ENCODE data around the gene RAB12.
A peak's percentile ranks its signal among the peaks of the same experiment; 100 is the strongest.

The RAB12 gene

DNA sequence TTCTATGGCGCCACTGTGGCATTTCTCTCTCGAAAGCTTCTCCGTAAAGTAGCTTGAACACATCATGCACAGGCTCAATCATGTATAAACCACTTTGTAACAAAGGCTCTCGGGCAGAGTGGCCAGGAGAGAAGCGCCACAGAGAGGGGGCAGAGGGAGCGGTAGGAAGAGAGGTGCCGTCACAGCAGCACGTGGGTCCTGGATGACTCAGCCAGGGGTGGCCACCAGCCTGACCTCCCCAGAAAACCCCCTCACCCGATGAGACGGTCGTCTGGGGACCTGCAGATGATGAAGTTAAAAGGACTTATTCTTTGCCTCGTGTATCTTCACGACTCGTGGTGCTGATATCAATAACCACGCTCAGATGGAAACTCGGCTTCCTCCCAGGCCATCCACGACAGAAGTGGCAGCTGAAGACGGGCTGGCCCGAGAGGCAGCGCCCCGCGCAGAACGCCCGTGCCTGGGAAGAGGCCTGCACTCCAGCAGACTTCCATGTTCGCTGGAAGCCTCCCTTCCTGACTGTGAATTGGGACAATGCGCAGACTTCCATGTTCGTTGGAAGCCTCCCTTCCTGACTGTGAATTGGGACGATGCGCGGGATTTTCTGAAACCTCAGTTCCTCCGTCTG, 49.7 kb downstream of the RAB12 start:
- H3K27me3 ChIP-seq (ENCODE audit: insufficient read depth, low read depth): no peaks in the 10 kb centered on the region
- no peaks in the 10 kb centered on the region for H3K36me3 ChIP-seq (ENCODE audit: insufficient read depth)
- H3K9ac ChIP-seq: no peak overlapping the region
- peaks cover 18% of the 10 kb centered on the region for H3K4me1 ChIP-seq (ENCODE audit: low read depth, poor library complexity, severe bottlenecking)
- no peak overlapping the region for H3K4me3 ChIP-seq (IDR thresholded peaks at IDR 0.05; ENCODE audit: insufficient read depth, low read depth, low read length)
- no peak overlapping the region for H2AFZ ChIP-seq (ENCODE audit: low read depth)
- H3K27ac ChIP-seq: no peak overlapping the region
- H3K79me2 ChIP-seq (ENCODE audit: insufficient read depth, low read depth): no peaks in the 10 kb centered on the region
- TF ChIP-seq, protein P1, sequence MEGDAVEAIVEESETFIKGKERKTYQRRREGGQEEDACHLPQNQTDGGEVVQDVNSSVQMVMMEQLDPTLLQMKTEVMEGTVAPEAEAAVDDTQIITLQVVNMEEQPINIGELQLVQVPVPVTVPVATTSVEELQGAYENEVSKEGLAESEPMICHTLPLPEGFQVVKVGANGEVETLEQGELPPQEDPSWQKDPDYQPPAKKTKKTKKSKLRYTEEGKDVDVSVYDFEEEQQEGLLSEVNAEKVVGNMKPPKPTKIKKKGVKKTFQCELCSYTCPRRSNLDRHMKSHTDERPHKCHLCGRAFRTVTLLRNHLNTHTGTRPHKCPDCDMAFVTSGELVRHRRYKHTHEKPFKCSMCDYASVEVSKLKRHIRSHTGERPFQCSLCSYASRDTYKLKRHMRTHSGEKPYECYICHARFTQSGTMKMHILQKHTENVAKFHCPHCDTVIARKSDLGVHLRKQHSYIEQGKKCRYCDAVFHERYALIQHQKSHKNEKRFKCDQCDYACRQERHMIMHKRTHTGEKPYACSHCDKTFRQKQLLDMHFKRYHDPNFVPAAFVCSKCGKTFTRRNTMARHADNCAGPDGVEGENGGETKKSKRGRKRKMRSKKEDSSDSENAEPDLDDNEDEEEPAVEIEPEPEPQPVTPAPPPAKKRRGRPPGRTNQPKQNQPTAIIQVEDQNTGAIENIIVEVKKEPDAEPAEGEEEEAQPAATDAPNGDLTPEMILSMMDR (conservative IDR thresholded peaks at IDR 0.05; ENCODE audit: low read depth, low read length): no peak
- no peak overlapping the region for H3K4me2 ChIP-seq
- H4K20me1 ChIP-seq (ENCODE audit: insufficient read depth): no peaks in the 10 kb centered on the region

DNA sequence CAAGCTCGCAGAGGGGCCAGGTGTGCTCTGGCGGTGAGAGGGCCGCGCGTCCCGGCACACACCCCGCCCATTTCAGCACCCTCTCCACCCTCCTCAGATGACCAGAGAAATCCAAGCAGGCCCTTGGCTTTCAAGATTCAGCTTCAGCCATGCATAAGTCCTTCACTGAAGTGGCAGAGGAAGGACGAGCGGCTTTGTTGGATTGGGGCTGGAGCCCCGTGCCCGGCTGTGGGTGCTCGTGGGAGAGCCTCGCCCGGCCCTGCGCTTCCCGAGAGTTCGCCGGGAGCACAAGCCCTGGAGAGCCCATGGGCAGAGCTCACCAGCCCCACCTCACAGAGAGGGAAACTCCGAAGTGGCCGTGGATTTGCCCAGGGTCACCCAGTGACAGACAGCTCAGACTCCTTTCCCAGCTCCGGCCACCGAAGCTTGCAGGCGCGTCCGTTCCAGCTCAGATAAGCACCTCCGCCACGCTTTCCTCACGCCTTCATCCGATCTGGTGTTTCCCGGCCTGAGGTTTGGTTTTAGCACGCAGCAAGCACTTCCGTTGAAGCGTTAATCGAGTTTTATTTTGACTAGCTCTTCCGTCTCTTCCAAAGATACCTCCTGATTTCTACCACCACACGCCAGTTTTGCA, 50.5 kb downstream of the RAB12 start:
- Histone ChIP-seq H3K36me3 (ENCODE audit: insufficient read depth) (no peaks in the 10 kb centered on the region), H3K4me1 (ENCODE audit: low read depth, poor library complexity, severe bottlenecking) (peaks cover 18% of the 10 kb centered on the region), H3K27ac (no peak overlapping the region), H2AFZ (ENCODE audit: low read depth) (no peak overlapping the region), H3K79me2 (ENCODE audit: insufficient read depth, low read depth) (no peaks in the 10 kb centered on the region), H3K4me2 (no peak overlapping the region), H3K9ac (no peak overlapping the region), H4K20me1 (ENCODE audit: insufficient read depth) (no peaks in the 10 kb centered on the region), H3K4me3 (IDR thresholded peaks at IDR 0.05; ENCODE audit: insufficient read depth, low read depth, low read length) (no peak overlapping the region), H3K27me3 (ENCODE audit: insufficient read depth, low read depth) (no peaks in the 10 kb centered on the region)
- TF ChIP-seq, protein P1 (conservative IDR thresholded peaks at IDR 0.05; ENCODE audit: low read depth, low read length): no peak

DNA sequence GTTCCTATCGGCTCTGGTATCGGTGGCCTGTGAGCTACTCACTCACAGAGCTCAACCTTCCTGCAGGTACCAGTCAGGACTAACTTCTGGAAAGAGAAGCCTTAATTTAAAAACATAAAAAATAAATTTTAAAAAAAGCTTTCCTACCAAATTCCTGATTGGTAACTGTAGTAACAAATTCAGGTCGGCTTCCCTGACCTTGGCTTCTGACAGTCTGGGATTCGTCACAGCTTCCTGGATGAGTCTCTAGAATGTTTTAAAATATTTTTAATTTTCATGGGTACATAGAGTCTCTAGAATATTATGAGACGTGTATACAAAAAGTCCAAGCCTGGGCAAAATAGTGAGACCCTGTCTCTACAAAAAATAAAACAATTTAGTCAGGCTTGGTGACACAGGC, 51.1 kb downstream of the RAB12 start:
- no peaks in the 10 kb centered on the region for H4K20me1 ChIP-seq (ENCODE audit: insufficient read depth)
- no peaks in the 10 kb centered on the region for H3K27me3 ChIP-seq (ENCODE audit: insufficient read depth, low read depth)
- peaks cover 18% of the 10 kb centered on the region for H3K4me1 ChIP-seq (ENCODE audit: low read depth, poor library complexity, severe bottlenecking)
- no peak overlapping the region for H3K9ac ChIP-seq
- no peak overlapping the region for H3K4me2 ChIP-seq
- H3K4me3 ChIP-seq (IDR thresholded peaks at IDR 0.05; ENCODE audit: insufficient read depth, low read depth, low read length): no peak overlapping the region
- H2AFZ ChIP-seq (ENCODE audit: low read depth): no peak overlapping the region
- H3K36me3 ChIP-seq (ENCODE audit: insufficient read depth): no peaks in the 10 kb centered on the region
- no peak overlapping the region for H3K27ac ChIP-seq
- TF ChIP-seq, protein P1 (conservative IDR thresholded peaks at IDR 0.05; ENCODE audit: low read depth, low read length): no peak
- no peaks in the 10 kb centered on the region for H3K79me2 ChIP-seq (ENCODE audit: insufficient read depth, low read depth)

DNA sequence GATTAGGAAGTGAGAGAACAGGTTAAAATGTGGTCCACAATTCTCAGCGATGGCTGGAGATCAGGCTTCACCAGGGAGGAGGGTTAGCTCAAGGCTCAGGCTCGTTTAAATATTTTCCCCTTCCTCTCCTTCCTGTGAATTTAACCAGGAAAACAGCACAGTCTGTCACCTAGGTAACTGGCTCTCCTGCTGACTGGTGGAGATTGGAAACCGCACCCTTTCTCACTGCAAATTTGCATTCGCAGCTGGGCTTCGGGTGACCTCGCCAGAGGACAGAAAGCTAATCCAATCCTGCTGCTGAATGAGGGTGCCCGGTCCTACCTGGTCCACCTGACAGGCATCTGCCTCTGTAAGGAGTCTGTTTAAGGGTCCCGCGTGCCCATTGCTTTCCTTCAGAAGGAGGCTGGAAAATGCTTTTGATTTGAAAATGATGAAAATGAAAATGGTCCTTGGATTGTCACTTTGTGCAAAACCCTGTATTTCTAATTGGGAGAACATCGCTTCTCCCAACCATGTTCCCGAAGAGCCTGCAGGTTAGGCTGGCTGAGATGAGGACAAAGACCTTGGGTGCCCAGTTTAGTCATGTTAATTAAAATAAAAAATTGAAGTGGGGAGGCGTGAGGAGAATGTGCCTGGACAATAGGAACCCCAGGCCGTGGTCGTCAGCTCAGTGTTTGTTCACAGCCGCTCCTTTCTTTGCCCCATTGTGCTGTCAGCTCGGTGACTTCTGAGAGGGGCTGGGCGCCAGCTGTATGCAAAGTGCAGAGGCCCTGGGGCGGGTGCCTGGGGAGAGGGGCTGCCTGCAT, 52.7 kb downstream of the RAB12 start:
- Histone ChIP-seq H2AFZ (ENCODE audit: low read depth) (peak overlapping the region; percentile 57; the same call in 1 of the 2 replicates), H3K4me3 (IDR thresholded peaks at IDR 0.05; ENCODE audit: insufficient read depth, low read depth, low read length) (no peak overlapping the region), H3K79me2 (ENCODE audit: insufficient read depth, low read depth) (no peaks in the 10 kb centered on the region), H4K20me1 (ENCODE audit: insufficient read depth) (no peaks in the 10 kb centered on the region), H3K4me1 (ENCODE audit: low read depth, poor library complexity, severe bottlenecking) (peaks cover 18% of the 10 kb centered on the region), H3K36me3 (ENCODE audit: insufficient read depth) (no peaks in the 10 kb centered on the region), H3K27ac (no peak overlapping the region), H3K27me3 (ENCODE audit: insufficient read depth, low read depth) (no peaks in the 10 kb centered on the region), H3K9ac (no peak overlapping the region), H3K4me2 (peak overlapping the region; percentile 65)
- TF ChIP-seq, protein P1 (conservative IDR thresholded peaks at IDR 0.05; ENCODE audit: low read depth, low read length): no peak
